ENCODE data around the gene RXYLT1.

Gene RXYLT1

DNA sequence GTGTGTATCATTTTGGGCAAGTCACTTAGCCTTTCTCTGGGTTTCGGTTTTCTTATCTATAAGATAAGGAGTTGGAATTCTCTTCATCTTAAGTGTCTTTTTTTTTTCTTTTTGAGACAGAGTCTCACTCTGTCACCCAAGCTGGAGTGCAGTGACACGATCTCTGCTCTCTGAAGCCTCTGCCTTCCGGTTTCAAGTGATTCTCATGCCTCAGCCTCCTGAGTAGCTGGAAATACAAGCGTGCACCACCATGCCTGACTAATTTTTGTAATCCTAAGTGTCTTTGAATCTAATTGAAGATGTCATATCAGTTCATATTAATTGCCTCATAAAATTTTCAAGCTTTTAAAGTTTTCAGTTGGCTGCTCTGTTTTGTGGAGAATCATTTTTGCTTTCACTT, 68.7 kb downstream of the RXYLT1 start:
- peaks cover 10% of the 10 kb centered on the region for H3K4me1 ChIP-seq (ENCODE audit: control insufficient read depth, low read length)
- no peaks in the 10 kb centered on the region for H3K79me2 ChIP-seq (ENCODE audit: control insufficient read depth, low read length)
- H3K27me3 ChIP-seq (ENCODE audit: control insufficient read depth, low read length) = peaks cover 25% of the 10 kb centered on the region
- H3K27ac ChIP-seq (ENCODE audit: low read depth, low read length) = no peak overlapping the region
- H3K9me3 ChIP-seq (ENCODE audit: control insufficient read depth, insufficient read depth, low read length) = no peaks in the 10 kb centered on the region
- H3K36me3 ChIP-seq (ENCODE audit: control insufficient read depth, low read length) = no peaks in the 10 kb centered on the region
- H3K4me2 ChIP-seq (ENCODE audit: low read length) = no peak overlapping the region
- TF ChIP-seq EZH2phosphoT487 (IDR thresholded peaks at IDR 0.05; ENCODE audit: borderline replicate concordance, low read length) (no peak), CTCF (IDR thresholded peaks at IDR 0.05; ENCODE audit: low read depth, low read length, poor library complexity, severe bottlenecking) (no peak)
- H3F3A ChIP-seq (ENCODE audit: control insufficient read depth, insufficient read depth) = no peaks in the 10 kb centered on the region
- no peaks in the 10 kb centered on the region for H4K20me1 ChIP-seq (ENCODE audit: control insufficient read depth, insufficient read depth, low read depth, low read length)
- H3K4me3 ChIP-seq (ENCODE audit: low read length) = no peak overlapping the region
- H3K9me2 ChIP-seq (replicated peaks; ENCODE audit: control insufficient read depth, low read length) = no peaks in the 10 kb centered on the region

GRCh38 chr12:63849106-63849620, 69.5 kb downstream of the RXYLT1 start:
- Histone ChIP-seq H3K4me2 (ENCODE audit: low read length) (no peak overlapping the region), H3K9me2 (replicated peaks; ENCODE audit: control insufficient read depth, low read length) (no peaks in the 10 kb centered on the region), H3K9me3 (ENCODE audit: control insufficient read depth, insufficient read depth, low read length) (no peaks in the 10 kb centered on the region), H3K4me3 (ENCODE audit: low read length) (no peak overlapping the region), H3K79me2 (ENCODE audit: control insufficient read depth, low read length) (no peaks in the 10 kb centered on the region), H3K27me3 (ENCODE audit: control insufficient read depth, low read length) (peaks cover 24% of the 10 kb centered on the region), H3K36me3 (ENCODE audit: control insufficient read depth, low read length) (no peaks in the 10 kb centered on the region), H3K4me1 (ENCODE audit: control insufficient read depth, low read length) (peaks cover 8% of the 10 kb centered on the region), H3F3A (ENCODE audit: control insufficient read depth, insufficient read depth) (no peaks in the 10 kb centered on the region), H3K27ac (ENCODE audit: low read depth, low read length) (no peak overlapping the region), H4K20me1 (ENCODE audit: control insufficient read depth, insufficient read depth, low read depth, low read length) (no peaks in the 10 kb centered on the region)
- TF ChIP-seq CTCF (IDR thresholded peaks at IDR 0.05; ENCODE audit: low read depth, low read length, poor library complexity, severe bottlenecking) = no peak
- TF ChIP-seq EZH2phosphoT487 (IDR thresholded peaks at IDR 0.05; ENCODE audit: borderline replicate concordance, low read length) = no peak

- no peak for TF ChIP-seq CTCF (IDR thresholded peaks at IDR 0.05; ENCODE audit: low read depth, low read length, poor library complexity, severe bottlenecking)
- no peak for TF ChIP-seq EZH2phosphoT487 (IDR thresholded peaks at IDR 0.05; ENCODE audit: borderline replicate concordance, low read length)
Measured at GRCh38 chr12:63849641-63850040, 69.9 kb downstream of the RXYLT1 start.

More at GRCh38 chr12:63849641-63850040, 69.9 kb downstream of the RXYLT1 start:
- no peak overlapping the region for H3K27ac ChIP-seq (ENCODE audit: low read depth, low read length)
- H3K79me2 ChIP-seq (ENCODE audit: control insufficient read depth, low read length) = no peaks in the 10 kb centered on the region
- no peaks in the 10 kb centered on the region for H3K36me3 ChIP-seq (ENCODE audit: control insufficient read depth, low read length)
- H4K20me1 ChIP-seq (ENCODE audit: control insufficient read depth, insufficient read depth, low read depth, low read length) = no peaks in the 10 kb centered on the region
- no peaks in the 10 kb centered on the region for H3K9me2 ChIP-seq (replicated peaks; ENCODE audit: control insufficient read depth, low read length)
- no peak overlapping the region for H3K4me2 ChIP-seq (ENCODE audit: low read length)
- H3F3A ChIP-seq (ENCODE audit: control insufficient read depth, insufficient read depth) = no peaks in the 10 kb centered on the region
- no peaks in the 10 kb centered on the region for H3K9me3 ChIP-seq (ENCODE audit: control insufficient read depth, insufficient read depth, low read length)
- H3K4me3 ChIP-seq (ENCODE audit: low read length) = no peak overlapping the region
- peaks cover 19% of the 10 kb centered on the region for H3K27me3 ChIP-seq (ENCODE audit: control insufficient read depth, low read length)
- H3K4me1 ChIP-seq (ENCODE audit: control insufficient read depth, low read length) = peaks cover 4% of the 10 kb centered on the region

Measured in DOHH2 (cell line).